ENCODE results near the gene NKX1-1. TPM values are rescaled to one million over a fixed set of nuclear protein-coding genes. Genes with fewer than 3 reads are reported as not detected.

The NKX1-1 gene
- total RNA-seq, 1 experiment from 2014 or later: not detected

DNA sequence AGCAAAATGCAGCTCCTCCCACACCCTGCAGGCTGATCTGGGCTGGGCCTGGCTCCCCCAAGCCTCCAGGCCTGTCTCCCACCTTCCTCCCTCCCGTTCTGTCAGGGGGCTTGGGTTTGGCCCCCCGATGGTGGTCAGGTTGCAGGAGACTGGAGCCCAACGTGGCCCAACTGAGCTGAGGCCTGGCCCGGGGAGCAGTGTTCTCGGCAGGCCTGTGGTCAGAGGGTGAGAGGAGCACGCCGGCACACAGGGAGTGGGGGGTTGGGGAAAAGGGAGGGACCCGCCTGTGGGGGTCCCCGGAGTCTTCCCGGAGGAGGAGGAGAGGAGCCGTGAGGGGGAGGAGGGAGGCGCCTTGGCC is 43.2 kb upstream of the NKX1-1 start:
- intact Hi-C loops (cut with micrococcal nuclease; ENCODE audit: unreplicated experiment): no loop called here
- Histone ChIP-seq H2AFZ (no peak overlapping the region), H3K4me3 (no peak overlapping the region), H3K36me3 (ENCODE audit: low read depth) (no peaks in the 10 kb centered on the region), H3K79me2 (ENCODE audit: low read depth) (no peaks in the 10 kb centered on the region), H4K20me1 (ENCODE audit: insufficient read depth) (no peaks in the 10 kb centered on the region), H3K9me3 (ENCODE audit: insufficient read depth, low read depth) (no peaks in the 10 kb centered on the region), H3K27ac (no peak overlapping the region), H3K9me2 (ENCODE audit: insufficient read depth) (no peaks in the 10 kb centered on the region), H3K4me1 (replicated peaks; ENCODE audit: insufficient read depth) (no peaks in the 10 kb centered on the region), H3K4me2 (no peak overlapping the region), H3F3A (ENCODE audit: insufficient read depth, low read depth) (no peaks in the 10 kb centered on the region), H3K27me3 (ENCODE audit: insufficient read depth, low read depth) (peaks cover 75% of the 10 kb centered on the region)
- no TSS peak for BruUV-seq (replicated peaks)
- DNase-seq: no peak
- POLR2A ChIA-PET (ENCODE audit: unreplicated experiment): no interaction called here
- CTCF ChIA-PET: no interaction called here
- TF ChIP-seq EZH2 (IDR thresholded peaks at IDR 0.05; ENCODE audit: low read depth): no peak
- TF ChIP-seq, protein P1, sequence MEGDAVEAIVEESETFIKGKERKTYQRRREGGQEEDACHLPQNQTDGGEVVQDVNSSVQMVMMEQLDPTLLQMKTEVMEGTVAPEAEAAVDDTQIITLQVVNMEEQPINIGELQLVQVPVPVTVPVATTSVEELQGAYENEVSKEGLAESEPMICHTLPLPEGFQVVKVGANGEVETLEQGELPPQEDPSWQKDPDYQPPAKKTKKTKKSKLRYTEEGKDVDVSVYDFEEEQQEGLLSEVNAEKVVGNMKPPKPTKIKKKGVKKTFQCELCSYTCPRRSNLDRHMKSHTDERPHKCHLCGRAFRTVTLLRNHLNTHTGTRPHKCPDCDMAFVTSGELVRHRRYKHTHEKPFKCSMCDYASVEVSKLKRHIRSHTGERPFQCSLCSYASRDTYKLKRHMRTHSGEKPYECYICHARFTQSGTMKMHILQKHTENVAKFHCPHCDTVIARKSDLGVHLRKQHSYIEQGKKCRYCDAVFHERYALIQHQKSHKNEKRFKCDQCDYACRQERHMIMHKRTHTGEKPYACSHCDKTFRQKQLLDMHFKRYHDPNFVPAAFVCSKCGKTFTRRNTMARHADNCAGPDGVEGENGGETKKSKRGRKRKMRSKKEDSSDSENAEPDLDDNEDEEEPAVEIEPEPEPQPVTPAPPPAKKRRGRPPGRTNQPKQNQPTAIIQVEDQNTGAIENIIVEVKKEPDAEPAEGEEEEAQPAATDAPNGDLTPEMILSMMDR (conservative IDR thresholded peaks at IDR 0.05): no peak

GRCh38 chr4:1448589-1449420 is 42.6 kb upstream of the NKX1-1 start:
- Histone ChIP-seq H3K79me2 (ENCODE audit: low read depth) (no peaks in the 10 kb centered on the region), H3K4me3 (no peak overlapping the region), H3K27ac (no peak overlapping the region), H3K4me2 (no peak overlapping the region), H3K9me3 (ENCODE audit: insufficient read depth, low read depth) (no peaks in the 10 kb centered on the region), H3K4me1 (replicated peaks; ENCODE audit: insufficient read depth) (no peaks in the 10 kb centered on the region), H3K9me2 (ENCODE audit: insufficient read depth) (no peaks in the 10 kb centered on the region), H3K27me3 (ENCODE audit: insufficient read depth, low read depth) (peaks cover 82% of the 10 kb centered on the region), H2AFZ (no peak overlapping the region), H3F3A (ENCODE audit: insufficient read depth, low read depth) (no peaks in the 10 kb centered on the region), H3K36me3 (ENCODE audit: low read depth) (no peaks in the 10 kb centered on the region), H4K20me1 (ENCODE audit: insufficient read depth) (no peaks in the 10 kb centered on the region)
- BruUV-seq (replicated peaks): no TSS peak
- no peak for TF ChIP-seq EZH2 (IDR thresholded peaks at IDR 0.05; ENCODE audit: low read depth)
- POLR2A ChIA-PET (ENCODE audit: unreplicated experiment): no interaction called here
- intact Hi-C loops (cut with micrococcal nuclease; ENCODE audit: unreplicated experiment): no loop called here
- CTCF ChIA-PET: no interaction called here
- no peak for DNase-seq

DNA sequence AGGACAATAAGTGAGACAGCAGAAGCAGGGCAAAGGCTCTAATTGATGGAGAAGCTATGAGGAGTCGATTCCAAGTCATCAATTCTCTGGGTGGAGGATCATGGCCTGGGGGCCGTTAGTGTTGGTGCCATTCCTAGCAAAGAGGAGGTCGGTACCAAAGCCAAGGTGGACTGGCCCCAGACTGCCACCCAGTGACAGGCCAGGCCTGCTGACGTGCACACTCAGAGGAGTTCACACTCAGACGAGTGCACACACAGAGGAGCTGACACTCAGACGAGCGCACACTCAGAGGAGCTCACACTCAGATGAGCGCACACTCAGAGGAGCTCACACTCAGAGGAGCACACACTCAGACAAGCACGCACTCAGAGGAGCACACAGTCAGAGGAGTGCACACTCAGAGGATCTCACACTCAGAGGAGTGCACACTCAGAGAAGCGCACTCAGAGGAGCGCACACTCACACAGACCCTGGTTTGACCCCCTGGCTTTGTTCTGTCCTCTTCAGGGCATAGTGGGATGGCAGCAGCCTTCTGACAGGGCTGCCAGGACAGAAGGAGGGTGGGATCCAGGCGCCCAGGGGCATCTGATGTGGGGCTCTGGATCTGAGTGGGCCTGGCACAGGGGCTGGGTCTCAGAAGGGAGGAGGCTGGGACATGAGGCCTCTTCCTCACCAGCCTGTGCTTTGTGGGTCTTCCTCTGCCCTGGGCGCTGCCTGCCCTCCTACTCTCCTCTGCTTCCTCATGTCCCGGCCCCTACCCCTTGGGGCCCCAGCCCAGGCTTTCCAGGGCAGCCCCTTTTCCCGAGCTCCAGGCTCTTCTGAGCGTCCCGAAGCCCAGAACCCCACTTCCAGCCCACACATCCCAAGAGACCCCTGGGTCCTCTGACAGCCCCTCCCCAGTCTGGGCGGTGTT is 41.7 kb upstream of the NKX1-1 start:
- DNase-seq: no peak
- H3K9me3 ChIP-seq (ENCODE audit: insufficient read depth, low read depth): no peaks in the 10 kb centered on the region
- H4K20me1 ChIP-seq (ENCODE audit: insufficient read depth): no peaks in the 10 kb centered on the region
- no peaks in the 10 kb centered on the region for H3K36me3 ChIP-seq (ENCODE audit: low read depth)
- no TSS peak for BruUV-seq (replicated peaks)
- H3K9me2 ChIP-seq (ENCODE audit: insufficient read depth): no peaks in the 10 kb centered on the region
- H3K4me2 ChIP-seq: no peak overlapping the region
- no peak overlapping the region for H3K4me3 ChIP-seq
- H3K4me1 ChIP-seq (replicated peaks; ENCODE audit: insufficient read depth): no peaks in the 10 kb centered on the region
- H3K27me3 ChIP-seq (ENCODE audit: insufficient read depth, low read depth): peaks cover 89% of the 10 kb centered on the region
- TF ChIP-seq, protein P1 (conservative IDR thresholded peaks at IDR 0.05): no peak
- no peak for TF ChIP-seq EZH2 (IDR thresholded peaks at IDR 0.05; ENCODE audit: low read depth)
- intact Hi-C loops (cut with micrococcal nuclease; ENCODE audit: unreplicated experiment): no loop called here
- H3K27ac ChIP-seq: no peak overlapping the region
- H3K79me2 ChIP-seq (ENCODE audit: low read depth): no peaks in the 10 kb centered on the region
- H2AFZ ChIP-seq: no peak overlapping the region
- no peaks in the 10 kb centered on the region for H3F3A ChIP-seq (ENCODE audit: insufficient read depth, low read depth)
- ChIA-PET POLR2A (ENCODE audit: unreplicated experiment) (no interaction called here), CTCF (no interaction called here)
